Keratinocyte (primary cell): ENCODE measurements around the gene TMEM184A. TPM values are rescaled to one million over a fixed set of nuclear protein-coding genes. Genes with fewer than 3 reads are reported as not detected.

ENCODE experiments used
- DNase-seq: peaks from one replicate; pipeline ENCODE4 v3.0.0-alpha.2; 2011; ENCODE audit warnings: low read depth, missing footprints, low spot score
- FAIRE-seq: peaks from 2 replicates; lab custom pipeline; 2011; peaks lifted over from hg19 to GRCh38; lab: Jason Lieb, UNC
- H2AFZ ChIP-seq: 2 replicates; pipeline ENCODE4 v1.6.0; 2012; ENCODE audit warnings: low read length, control low read depth, inconsistent platforms; ENCODE audit not compliant: control insufficient read depth
- H3K27ac ChIP-seq: 2 replicates; pipeline ENCODE4 v1.5.1; 2011; ENCODE audit warnings: low read length; ENCODE audit not compliant: control insufficient read depth, insufficient read depth
- H3K27me3 ChIP-seq: 3 replicates; pipeline ENCODE4 v1.6.0; 2011; ENCODE audit warnings: low read length; ENCODE audit not compliant: control insufficient read depth, insufficient read depth; ENCODE audit errors: extremely low read depth
- H3K36me3 ChIP-seq, 2 experiments: 2 replicates in 1 of 2; 3 replicates in 1 of 2; pipeline ENCODE4 v1.5.1; 2011; ENCODE audit warnings: low read length in 2 of 2, mild to moderate bottlenecking in 1 of 2; ENCODE audit not compliant: control insufficient read depth in 2 of 2, insufficient read depth in 2 of 2; ENCODE audit errors: extremely low read depth in 1 of 2
- H3K4me1 ChIP-seq: 3 replicates; pipeline ENCODE4 v1.5.1; 2011; ENCODE audit warnings: low read length; ENCODE audit not compliant: control insufficient read depth, insufficient read depth; ENCODE audit errors: extremely low read depth
- H3K4me2 ChIP-seq: 3 replicates; pipeline ENCODE4 v1.6.0; 2011; ENCODE audit warnings: low read depth, low read length; ENCODE audit not compliant: control insufficient read depth, insufficient read depth; ENCODE audit errors: extremely low read depth
- H3K4me3 ChIP-seq, 3 experiments: fragments of 200-600 bp in 1 of 3; sonication (generic) in 1 of 3; 2 replicates in 2 of 3; 3 replicates in 1 of 3; pipeline ENCODE4 v1.5.1; 2011 to 2016; ENCODE audit warnings: low read length in 3 of 3, mild to moderate bottlenecking in 3 of 3, control low read depth in 2 of 3, inconsistent platforms in 1 of 3, low read depth in 1 of 3, mixed read lengths in 1 of 3, mixed run types in 1 of 3, moderate library complexity in 1 of 3; ENCODE audit not compliant: control insufficient read depth in 2 of 3, insufficient read depth in 2 of 3; ENCODE audit errors: extremely low read depth in 1 of 3
- H3K79me2 ChIP-seq: 2 replicates; pipeline ENCODE4 v1.6.0; 2012; ENCODE audit warnings: low read length; ENCODE audit not compliant: control insufficient read depth, insufficient read depth
- H3K9ac ChIP-seq: 3 replicates; pipeline ENCODE4 v1.6.0; 2011; ENCODE audit warnings: low read length; ENCODE audit not compliant: control insufficient read depth, insufficient read depth; ENCODE audit errors: extremely low read depth
- H3K9me1 ChIP-seq: 3 replicates; pipeline ENCODE4 v1.6.0; 2011; ENCODE audit warnings: low read length; ENCODE audit not compliant: control insufficient read depth, insufficient read depth; ENCODE audit errors: extremely low read depth
- H3K9me3 ChIP-seq: 2 replicates; pipeline ENCODE4 v1.5.1; 2012; ENCODE audit warnings: low read depth, low read length; ENCODE audit not compliant: control insufficient read depth
- H4K20me1 ChIP-seq: 3 replicates; pipeline ENCODE4 v1.6.0; 2011; ENCODE audit warnings: low read length; ENCODE audit not compliant: control insufficient read depth, insufficient read depth; ENCODE audit errors: extremely low read depth
- EZH2 ChIP-seq: IDR thresholded peaks from one replicate; pipeline ENCODE4 v1.6.1; 2012; ENCODE audit warnings: inconsistent platforms, mild to moderate bottlenecking, low read length, moderate library complexity
- dilution Hi-C: fragments of 300-500 bp; cut with MboI; formaldehyde crosslinking; loops from one replicate; pipeline ENCODE4 v1.7.0; 2020; ENCODE audit warnings: low sequenced_read_pairs; ENCODE audit not compliant: extremely low pct_ligation_motif_present
- polyA plus RNA-seq, 5 experiments: library from polyadenylated mRNA; depleted of rRNA in 3 of 5; stranded (reverse) in 3 of 5; stranded (forward) in 1 of 5; unstranded in 1 of 5; fragments of >200 nt; gene quantifications; 1 replicate in 1 of 5; 2 replicates in 3 of 5; 3 replicates in 1 of 5; pipeline versions ENCODE4 v1.2.1 to v1.2.3, GENCODE V29; 2011 to 2012; ENCODE audit warnings: missing spikeins in 2 of 5, low read depth in 1 of 5, low replicate concordance in 1 of 5
- TF ChIP-seq, protein P1 (sequence below), 3 experiments: IDR thresholded peaks in 1 of 3; conservative IDR thresholded peaks in 1 of 3; optimal IDR thresholded peaks in 1 of 3; 2 replicates in 2 of 3; 3 replicates in 1 of 3; pipeline versions ENCODE3 to v1.5.1; 2011; ENCODE audit warnings: low read length in 3 of 3, mild to moderate bottlenecking in 3 of 3, moderate library complexity in 2 of 3, control low read depth in 1 of 3, inconsistent platforms in 1 of 3; ENCODE audit not compliant: insufficient read depth in 2 of 3; ENCODE audit errors: extremely low read depth in 1 of 3

TMEM184A gene
- polyA plus RNA-seq, 1 donor (not counting 4 experiments of a cell fraction or from before 2014, with no cell fraction given): 2.9 TPM

DNA sequence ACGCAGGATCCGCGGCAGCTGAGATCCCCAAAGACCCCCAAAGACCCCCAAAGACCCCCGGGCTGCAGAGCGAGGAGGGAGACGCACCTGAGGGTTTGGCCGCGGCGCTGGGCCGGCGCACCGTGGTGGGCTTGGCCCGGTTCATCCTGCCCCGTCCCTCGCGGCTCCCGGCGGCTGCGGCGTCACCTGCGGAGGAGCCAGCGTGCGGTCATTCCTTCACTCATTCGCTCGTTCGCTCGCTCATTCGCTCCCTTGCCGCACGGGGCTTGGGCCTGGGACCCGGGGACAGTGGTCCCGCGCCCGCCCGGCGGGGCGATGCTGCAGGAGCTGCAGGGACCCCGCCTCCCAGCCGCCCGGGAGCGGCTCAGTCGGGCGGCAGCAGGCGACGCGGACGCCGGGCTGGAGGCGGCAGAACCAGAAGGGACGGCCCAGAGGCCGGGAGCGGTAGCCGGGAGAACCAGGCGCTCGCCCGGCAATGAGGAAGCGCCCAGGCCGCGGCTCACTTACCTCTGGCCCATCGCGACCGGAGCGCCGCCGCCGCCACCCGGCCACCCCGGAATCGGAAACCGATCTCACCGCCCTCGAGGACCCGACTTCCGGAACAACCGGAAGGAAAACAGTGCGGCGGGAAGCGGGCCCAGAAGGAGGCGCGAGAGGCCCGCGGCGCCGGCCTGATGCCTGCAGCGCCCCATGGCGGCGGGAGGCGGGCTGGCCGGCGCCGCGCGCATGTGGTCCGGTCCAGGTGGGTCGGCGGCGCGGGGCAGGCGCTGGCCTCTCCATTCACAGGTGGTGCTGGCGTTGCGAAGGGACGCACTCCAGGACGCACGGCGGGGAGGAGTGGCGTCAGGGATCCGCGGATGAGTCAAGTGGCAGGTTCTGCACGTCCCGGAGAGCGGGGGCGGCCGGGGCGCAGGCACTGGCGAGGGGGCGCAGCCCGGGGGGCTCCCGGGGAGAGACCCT lies 51.9 kb downstream of the TMEM184A start, which contains the start of gene INTS1:
Gene INTS1 (minus strand): TSS at position 574 of the 960 bp plus-strand sequence. CDS start 429 bp downstream, at position 145.
- Histone ChIP-seq H3K9ac (peak within 1 kb of the TSS; percentile 79), H3K9me3 (no peaks in the 10 kb centered on the region), H3K4me2 (peak within 1 kb of the TSS; percentile 97), H4K20me1 (peaks cover 3% of the 10 kb centered on the region), H3K36me3 (peaks cover 7 to 12% of the 10 kb centered on the region in 2 experiments), H3K4me1 (peaks cover 11% of the 10 kb centered on the region), H3K27me3 (no peaks in the 10 kb centered on the region), H3K4me3 (peak within 1 kb of the TSS; percentile 83 to 99 (median 84)), H3K27ac (peak within 1 kb of the TSS; percentile 49), H3K9me1 (no peaks in the 10 kb centered on the region), H2AFZ (peak within 1 kb of the TSS; percentile 66), H3K79me2 (peaks cover 34% of the 10 kb centered on the region)
- peak; percentile 49 for FAIRE-seq
- DNase-seq: peak; percentile 78
- dilution Hi-C loops: no loop called here
- TF ChIP-seq EZH2: no peak
- TF ChIP-seq, protein P1, sequence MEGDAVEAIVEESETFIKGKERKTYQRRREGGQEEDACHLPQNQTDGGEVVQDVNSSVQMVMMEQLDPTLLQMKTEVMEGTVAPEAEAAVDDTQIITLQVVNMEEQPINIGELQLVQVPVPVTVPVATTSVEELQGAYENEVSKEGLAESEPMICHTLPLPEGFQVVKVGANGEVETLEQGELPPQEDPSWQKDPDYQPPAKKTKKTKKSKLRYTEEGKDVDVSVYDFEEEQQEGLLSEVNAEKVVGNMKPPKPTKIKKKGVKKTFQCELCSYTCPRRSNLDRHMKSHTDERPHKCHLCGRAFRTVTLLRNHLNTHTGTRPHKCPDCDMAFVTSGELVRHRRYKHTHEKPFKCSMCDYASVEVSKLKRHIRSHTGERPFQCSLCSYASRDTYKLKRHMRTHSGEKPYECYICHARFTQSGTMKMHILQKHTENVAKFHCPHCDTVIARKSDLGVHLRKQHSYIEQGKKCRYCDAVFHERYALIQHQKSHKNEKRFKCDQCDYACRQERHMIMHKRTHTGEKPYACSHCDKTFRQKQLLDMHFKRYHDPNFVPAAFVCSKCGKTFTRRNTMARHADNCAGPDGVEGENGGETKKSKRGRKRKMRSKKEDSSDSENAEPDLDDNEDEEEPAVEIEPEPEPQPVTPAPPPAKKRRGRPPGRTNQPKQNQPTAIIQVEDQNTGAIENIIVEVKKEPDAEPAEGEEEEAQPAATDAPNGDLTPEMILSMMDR (optimal IDR thresholded peaks at IDR 0.05 in 1 of 3, IDR thresholded peaks at IDR 0.05 in 1 of 3, conservative IDR thresholded peaks at IDR 0.05 in 1 of 3; ENCODE audit: extremely low read depth in 1 of 3, insufficient read depth in 2 of 3, low read length in 3 of 3): peak; percentile 70 to 78 (median 70)

DNA sequence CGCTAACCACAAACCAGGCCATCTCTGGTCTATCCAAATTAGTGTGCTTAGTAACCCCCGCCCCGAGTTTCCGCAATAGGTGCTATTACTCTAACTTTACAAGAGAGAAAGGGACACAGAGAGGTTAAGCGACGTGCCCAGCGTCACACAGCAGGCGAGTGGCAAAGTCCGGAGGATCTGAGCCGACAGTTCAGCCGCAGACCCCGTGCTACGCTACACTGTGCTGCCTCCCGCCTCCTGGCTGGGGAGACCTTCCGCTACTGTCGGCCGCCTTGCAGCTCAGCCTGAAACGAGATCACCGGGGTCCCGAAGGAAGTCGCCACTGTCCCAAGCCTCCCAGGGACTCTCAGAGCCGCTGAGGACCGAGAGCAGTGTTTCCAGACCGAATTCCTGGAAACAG lies 52.6 kb downstream of the TMEM184A start:
- Histone ChIP-seq H3K9me3 (no peaks in the 10 kb centered on the region), H2AFZ (no peak overlapping the region), H3K4me3 (peak overlapping the region; percentile 83 to 99 (median 84)), H3K36me3 (peaks cover 7 to 12% of the 10 kb centered on the region in 2 experiments), H3K79me2 (peaks cover 34% of the 10 kb centered on the region), H3K4me1 (peaks cover 11% of the 10 kb centered on the region), H4K20me1 (peaks cover 3% of the 10 kb centered on the region), H3K27me3 (no peaks in the 10 kb centered on the region), H3K27ac (peak overlapping the region; percentile 31), H3K4me2 (peak overlapping the region; percentile 97), H3K9ac (peak overlapping the region; percentile 79), H3K9me1 (no peaks in the 10 kb centered on the region)
- dilution Hi-C loops: no loop called here
- DNase-seq: no peak
- TF ChIP-seq, protein P1 (optimal IDR thresholded peaks at IDR 0.05 in 1 of 3, IDR thresholded peaks at IDR 0.05 in 1 of 3, conservative IDR thresholded peaks at IDR 0.05 in 1 of 3; ENCODE audit: extremely low read depth in 1 of 3, insufficient read depth in 2 of 3, low read length in 3 of 3): no peak
- TF ChIP-seq EZH2: no peak
- no peak for FAIRE-seq
